ENCODE data around the gene DYRK4.

The DYRK4 gene

GRCh38 chr12:4564818-4565217, 2.8 kb downstream of the DYRK4 start:
- no peak for DNase-seq

DNA sequence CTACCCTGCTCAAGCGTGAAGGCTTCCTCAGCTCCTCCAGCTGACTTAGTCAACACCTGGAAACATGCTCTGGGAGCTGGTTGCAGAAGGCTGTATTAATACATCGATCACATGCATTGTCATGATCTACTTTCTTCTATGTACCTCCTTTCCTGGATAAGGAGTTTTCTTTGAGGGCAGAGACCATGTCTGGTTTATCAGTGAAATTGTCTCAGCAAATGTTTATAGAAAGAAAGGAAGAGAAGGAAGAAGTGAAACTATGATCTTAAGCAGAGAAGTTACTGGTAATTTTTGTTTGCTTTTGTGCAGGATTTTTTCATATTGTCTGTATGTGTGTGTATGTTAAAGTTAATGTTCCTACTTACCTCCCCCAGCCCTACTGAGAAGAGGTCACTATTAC, 4.5 kb downstream of the DYRK4 start:
- no peak for DNase-seq

- DNase-seq: no peak
These were observed 5.3 kb downstream of the DYRK4 start for GRCh38 chr12:4567073-4567881.

- DNase-seq: no peak
These were observed 7.3 kb downstream of the DYRK4 start for GRCh38 chr12:4569261-4569660.

DNA sequence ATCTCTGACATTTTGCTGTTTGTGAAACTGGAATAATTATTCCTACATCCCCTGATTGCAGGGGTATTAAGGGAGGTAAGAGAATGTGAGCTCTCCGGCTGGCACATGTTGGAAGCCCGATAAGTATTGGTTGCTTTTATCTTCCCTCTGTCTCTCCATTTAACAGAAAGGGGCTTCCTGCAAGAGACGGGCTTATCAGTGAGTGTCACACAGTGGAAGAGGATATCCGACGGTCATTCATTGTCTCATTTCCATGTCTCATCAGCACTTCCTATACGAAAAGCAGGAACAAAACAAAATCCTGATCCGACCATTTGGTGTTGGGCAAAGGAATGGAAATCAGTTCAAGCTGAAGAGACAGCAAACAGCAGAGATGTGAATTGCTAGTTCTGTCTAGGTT, 10.7 kb downstream of the DYRK4 start:
- no peak for DNase-seq

GRCh38 chr12:4579305-4580102, 17.5 kb downstream of the DYRK4 start:
- no peak for DNase-seq

GRCh38 chr12:4580281-4580688, 18.3 kb downstream of the DYRK4 start:
- DNase-seq: no peak

- DNase-seq: no peak
These were observed 22.3 kb downstream of the DYRK4 start for GRCh38 chr12:4584281-4584680.

DNA sequence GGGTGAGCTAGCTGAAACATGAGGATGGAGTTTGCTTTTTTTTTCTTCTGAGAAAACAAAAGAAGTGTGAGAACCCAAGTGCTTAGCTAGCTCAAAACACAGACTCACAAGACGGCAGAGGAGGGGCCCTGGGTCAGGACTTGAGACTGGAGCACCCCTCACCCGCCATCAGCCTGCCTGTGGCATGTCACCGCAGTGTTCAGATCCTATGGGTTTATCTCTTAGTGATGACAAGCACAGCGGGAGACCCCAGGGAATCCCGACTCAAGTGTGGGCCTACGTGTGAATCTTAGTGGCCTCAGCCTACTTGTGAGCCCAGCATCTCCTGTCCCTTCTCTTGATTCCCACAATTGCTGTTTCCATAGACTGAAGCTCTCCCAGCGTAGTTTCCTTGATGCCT, 22.9 kb downstream of the DYRK4 start:
- no peak for DNase-seq

- DNase-seq: no peak
These were observed 24.5 kb downstream of the DYRK4 start for GRCh38 chr12:4586500-4586899.

DNA sequence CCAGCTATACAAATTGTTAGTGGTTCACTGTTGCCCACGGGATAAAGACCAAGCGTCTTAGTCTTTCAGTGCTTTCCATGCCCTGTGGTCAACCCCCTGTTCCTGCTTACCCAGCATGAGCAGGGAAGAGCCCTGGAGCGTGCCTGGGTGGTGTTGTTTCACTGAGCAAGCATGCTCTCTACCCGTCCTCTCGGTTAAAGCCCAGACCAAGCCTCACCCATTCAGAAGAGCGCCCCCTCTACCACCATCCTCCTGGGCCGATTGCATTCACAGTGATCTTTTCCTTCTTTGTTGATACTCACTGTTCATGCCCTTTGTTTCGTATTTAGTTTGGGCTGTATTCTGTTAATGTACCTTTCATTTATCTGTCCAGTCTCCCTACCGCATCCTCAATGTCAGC, 25.1 kb downstream of the DYRK4 start:
- no peak for DNase-seq

- no peak for DNase-seq
These were observed 26.9 kb downstream of the DYRK4 start for GRCh38 chr12:4588916-4589315.

DNA sequence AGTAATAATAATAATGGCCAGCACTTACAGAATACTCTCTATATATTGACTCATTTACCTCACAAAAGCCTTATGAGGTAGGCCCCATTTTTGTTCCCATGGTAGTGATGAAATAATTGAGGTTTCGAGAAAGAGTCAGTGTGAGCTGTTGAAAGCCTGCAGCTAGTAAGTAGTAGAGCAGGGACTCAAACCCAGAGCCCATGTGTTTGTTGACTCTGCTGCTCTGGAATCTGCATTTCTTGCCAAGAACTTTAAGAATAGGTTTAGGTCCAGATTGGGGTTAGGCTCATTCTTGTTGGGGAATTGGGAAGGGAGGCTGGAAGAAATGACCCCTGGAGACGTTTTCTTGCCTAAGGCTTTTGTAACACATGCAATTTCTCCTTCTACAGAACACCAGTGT, 27.9 kb downstream of the DYRK4 start:
- no peak for DNase-seq

DNA sequence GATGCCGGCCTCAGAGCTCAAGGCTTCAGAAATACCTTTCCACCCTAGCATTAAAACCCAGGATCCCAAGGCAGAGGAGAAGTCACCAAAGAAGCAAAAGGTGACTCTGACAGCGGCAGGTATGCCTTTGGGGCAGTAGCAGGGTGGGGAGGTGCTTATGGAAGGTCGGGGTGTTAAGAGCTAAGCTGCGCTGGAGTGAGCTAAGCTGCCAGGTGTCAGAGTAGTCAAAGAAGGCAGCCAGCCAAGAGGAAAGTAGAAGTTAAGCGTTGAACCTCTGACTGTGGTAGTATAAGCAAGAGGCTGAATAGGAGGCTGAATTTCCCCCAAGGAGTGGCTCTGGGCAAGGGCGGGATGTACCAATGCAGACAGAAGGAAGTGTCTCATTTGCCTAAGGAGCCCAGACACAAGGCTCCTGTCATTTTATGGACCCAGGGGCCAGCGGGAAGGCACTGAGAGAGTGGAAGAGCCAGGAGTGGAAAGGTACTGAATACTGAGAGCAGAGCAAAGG, 29.2 kb downstream of the DYRK4 start:
- DNase-seq: no peak

DNA sequence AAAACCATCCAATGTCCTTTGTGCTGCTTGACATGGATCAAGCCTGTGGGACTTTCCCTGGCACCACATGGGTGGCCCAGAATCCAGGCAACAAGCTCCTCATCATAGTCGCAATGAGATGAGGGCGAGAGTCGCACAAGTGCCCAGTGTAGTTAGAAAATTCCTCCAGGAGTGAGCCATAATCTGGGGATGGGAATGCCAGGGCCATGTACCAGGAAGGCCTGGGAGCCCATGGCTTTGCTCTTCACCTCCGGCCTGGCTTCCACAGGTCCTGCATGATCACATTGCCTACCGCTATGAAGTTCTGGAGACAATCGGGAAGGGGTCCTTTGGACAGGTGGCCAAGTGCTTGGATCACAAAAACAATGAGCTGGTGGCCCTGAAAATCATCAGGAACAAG, 33.9 kb downstream of the DYRK4 start:
- DNase-seq: no peak

DNA sequence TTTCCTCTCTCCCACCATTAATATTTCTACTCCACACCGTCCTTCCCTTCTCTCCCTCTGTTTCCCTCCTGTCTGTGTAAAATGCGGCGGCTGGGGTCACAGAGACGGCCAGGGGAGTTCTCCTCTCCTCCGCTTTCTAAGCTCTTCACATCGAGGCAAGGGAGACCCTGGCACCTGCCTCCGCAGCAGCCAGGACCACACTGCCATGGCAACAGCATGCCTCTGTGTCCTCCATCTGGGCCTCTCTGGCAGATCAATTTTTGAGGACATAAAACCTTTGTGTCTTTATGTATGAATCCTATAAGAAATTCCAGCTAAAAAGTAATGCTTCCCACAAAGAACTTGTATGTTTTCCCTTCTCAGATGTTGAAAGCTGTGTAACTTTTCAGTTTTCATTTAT, 41.4 kb downstream of the DYRK4 start:
- DNase-seq: no peak

DNA sequence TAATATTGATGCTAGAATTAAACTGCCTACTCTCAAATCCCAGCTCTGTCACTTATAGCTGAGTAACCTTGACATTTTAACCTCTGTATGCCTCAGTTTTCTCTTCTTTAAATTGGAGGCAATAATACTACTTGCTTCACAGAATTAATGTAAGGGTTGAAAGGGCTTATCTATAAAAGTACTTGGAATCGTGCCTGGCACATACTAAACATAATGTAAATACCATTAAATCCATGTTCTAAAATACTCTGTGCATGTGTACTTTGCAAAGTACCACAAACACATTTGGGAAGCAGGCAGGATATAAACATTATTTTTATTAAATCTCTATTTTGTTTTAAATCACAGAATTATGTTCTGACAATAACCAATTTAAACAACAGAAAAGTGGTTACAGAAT, 41.9 kb downstream of the DYRK4 start:
- no peak for DNase-seq

GRCh38 chr12:4604684-4605193, 42.7 kb downstream of the DYRK4 start:
- DNase-seq: peak; percentile 87 to 95

DNA sequence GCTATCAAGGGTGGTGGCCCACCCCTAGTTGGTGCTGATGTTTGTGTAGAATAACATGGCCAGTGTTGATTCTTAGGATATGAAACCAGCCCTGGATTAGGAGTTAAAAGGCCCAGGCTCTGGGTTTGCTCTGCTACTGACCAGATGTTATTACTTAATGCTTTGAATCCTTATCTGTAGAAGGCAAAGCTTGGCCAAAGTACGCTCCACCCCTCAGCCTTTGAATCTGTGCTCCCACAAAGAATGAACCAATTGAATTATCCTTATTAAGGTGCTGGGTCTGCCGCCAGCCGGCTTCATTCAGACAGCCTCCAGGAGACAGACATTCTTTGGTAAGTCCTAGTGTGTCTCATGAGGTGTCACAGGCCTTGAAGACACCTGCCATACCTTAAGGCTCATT, 45.0 kb downstream of the DYRK4 start:
- DNase-seq: no peak

DNA sequence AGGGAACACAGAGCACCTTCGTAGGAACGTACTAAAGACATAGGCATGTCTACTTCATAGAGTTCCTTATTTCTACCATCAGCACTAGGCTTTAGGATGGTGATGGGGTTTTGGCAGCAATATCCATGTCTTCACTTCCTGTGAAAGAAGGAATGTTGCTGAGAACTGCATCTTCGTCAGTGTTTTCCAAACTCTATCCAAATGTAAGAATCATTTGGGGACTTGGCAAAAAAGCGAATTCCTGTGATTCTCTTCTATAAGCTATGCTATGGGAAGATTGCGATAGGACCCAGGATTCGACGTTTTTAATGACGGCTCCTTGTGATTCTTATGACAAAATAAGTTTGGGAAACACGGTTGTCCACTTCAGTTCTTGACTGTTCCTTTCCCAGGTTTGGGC, 47.1 kb downstream of the DYRK4 start:
- DNase-seq: no peak

DNA sequence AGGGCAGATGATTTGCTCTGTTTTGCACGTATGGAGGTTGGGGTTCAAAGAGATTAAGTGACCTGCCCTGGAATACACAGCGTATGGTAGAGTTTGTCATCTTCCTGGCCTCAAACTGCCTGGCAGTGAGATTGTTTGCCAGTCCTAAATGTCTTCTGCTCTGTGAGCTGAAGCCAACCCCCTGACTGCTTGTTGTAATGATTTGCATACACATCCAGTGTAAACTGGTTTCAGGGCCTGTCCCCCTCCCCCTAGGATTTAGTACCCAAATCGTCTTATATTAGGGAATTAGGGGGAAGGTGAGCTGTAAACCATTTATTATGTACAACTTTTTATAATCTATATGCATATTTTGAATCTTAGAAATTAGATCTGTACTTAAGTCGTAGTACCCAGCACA, 48.5 kb downstream of the DYRK4 start:
- DNase-seq: no peak

GRCh38 chr12:4615667-4616066, 53.7 kb downstream of the DYRK4 start:
- DNase-seq: no peak

DNA sequence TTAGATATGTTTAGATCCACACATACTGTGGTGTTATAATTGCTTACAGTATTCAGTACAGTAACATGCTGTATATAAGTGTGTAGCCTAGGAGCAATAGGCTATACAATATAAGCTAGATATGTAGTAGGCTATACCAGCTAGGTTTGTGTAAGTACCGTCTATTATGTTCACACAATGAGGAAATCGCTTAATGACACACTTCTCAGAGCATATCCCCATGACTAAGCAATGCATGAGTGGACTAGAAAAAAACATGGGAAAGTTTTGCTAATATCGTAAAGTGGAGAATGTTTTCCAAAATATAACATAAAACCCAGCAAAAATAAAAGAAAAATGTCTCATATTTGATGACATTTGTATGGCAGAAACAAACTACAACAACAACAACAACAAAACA, 59.5 kb downstream of the DYRK4 start:
- no peak for DNase-seq

DNA sequence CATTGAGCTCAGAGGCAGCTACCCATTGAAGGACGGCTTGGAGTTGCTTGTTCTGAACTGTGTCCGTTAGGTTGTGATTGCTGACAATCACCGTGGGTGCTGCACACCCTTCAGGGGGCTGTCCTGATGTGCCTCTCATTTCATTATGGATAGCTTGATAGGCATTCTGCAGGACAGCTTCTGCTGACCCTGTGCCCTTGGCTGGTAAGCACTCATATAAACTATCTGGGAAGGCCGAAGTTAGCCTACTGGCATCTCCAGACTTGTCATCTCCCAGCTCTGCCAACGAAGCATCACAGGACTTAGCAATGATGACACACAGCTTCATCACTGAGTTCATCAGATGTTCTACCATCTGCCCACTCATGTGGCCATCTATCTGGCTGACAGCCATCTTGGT, 64.5 kb downstream of the DYRK4 start:
- DNase-seq: no peak

Data from SW 1271 (cell line).